H7 (cell line): ENCODE measurements around the gene TSPO. TPM values are rescaled to one million over a fixed set of nuclear protein-coding genes. Genes with fewer than 3 reads are reported as not detected.
A peak's percentile ranks its signal among the peaks of the same experiment; 100 is the strongest.

Experiments
- DNase-seq: peaks from one replicate; pipeline ENCODE4 v3.0.0; 2012
- H3K27me3 ChIP-seq: 2 replicates; pipeline ENCODE4 v1.6.0; 2011; ENCODE audit warnings: mild to moderate bottlenecking, low read length; ENCODE audit not compliant: control insufficient read depth, insufficient read depth
- H3K36me3 ChIP-seq: replicated peaks from 2 replicates; pipeline ENCODE4 v1.5.1; 2011; ENCODE audit warnings: low read length; ENCODE audit not compliant: control insufficient read depth, insufficient read depth
- H3K4me3 ChIP-seq: 2 replicates; pipeline ENCODE4 v1.5.1; 2011; ENCODE audit warnings: low read depth, mild to moderate bottlenecking, control low read depth, low read length, moderate library complexity; ENCODE audit not compliant: insufficient read depth
- total RNA-seq: library from RNA; depleted of rRNA; stranded (reverse); fragments of >200 nt; shearing (Covaris generic); gene quantifications from 2 replicates; pipeline ENCODE4 v1.2.3, GENCODE V29; 2014

TSPO gene
- total RNA-seq, 1 experiment from 2014 or later, result 39.4 TPM

DNA sequence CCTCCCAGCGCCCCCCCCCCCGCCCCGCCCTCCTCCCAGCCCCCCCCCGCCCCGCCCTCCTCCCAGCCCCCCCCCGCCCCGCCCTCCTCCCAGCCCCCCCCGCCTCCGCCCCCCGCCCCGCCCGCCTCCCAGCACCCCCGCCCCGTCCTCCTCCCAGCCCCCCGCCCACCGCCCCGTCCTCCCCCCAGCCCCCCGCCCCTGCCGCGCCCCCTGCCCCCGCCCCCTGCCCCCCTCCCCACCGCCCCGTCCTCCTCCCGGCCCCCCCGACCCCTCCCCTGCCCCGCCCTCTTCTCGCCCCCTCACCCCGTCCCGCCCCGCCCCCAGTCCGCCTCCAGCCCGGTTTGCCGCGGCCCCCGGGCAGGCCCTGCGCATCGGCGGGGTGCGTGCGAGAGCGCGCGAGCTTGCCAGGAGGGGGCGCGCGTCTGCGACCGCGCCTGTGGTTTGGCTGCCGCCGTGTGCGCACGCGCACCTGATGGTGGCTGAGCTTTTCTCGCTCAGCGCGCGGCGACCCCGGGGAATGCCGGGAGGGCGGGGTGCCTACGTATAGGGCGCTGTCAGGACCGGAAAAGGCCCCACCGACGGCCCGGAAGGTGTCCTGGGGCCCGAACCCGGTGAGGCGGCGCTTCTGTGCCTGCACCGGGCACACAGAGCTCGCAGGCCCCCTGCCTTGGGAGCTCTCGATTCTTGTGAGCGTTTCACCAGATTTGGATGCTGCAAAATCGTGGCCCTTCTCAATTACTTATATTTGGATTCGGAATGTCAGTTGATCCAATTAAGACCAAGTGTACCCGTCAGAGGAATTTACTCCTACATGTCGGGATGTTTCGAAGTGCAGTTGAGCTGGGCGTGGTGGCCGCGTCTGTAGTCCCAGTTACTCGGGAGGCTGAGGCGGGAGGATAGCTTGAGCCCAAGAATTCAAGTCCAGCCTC lies 36.1 kb downstream of the TSPO start:
- Histone ChIP-seq H3K27me3 (0 out of 2 replicates have a peak, but pooled peaks cover 3% of the 10 kb centered on the region), H3K36me3 (no peaks in the 10 kb centered on the region; the same call in none of the 2 replicates), H3K4me3 (peak overlapping the region; percentile 49)
- peak; percentile 100 for DNase-seq

DNA sequence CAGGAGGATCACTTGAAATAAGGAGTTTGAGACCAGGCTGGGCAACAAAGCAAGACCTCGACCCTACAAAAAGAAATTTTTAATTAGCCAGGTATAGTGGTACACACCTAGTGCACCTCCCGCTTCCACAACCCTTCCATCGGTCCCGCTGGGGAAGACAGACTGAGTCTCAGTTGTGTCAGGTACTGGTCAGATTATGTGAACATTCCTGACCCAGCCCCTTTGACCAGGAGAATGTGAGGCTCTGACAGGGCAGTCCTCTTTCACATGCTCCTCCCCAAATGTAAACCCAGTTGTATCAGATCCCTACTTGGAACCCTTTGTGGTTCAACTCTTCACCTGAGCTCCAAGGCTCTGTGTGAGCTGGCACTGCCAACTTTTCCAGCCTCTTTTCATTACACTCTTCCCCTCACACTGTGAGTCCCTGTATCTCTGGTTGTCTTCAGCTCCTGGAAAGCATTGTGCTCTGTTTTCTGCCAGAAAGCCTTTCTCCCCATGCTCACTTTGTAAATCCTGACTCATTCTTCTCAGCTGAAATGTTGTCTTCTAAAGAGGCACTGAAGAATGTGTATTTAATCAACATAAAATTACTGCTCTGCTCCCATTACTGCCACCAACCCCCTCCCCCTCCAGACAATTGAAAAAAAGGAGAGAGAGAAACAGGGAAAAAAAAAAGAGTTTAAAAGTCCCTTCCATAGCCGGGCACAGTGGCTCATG lies 37.6 kb downstream of the TSPO start:
- H3K27me3 ChIP-seq, result 0 out of 2 replicates have a peak, but pooled peaks cover 3% of the 10 kb centered on the region
- no peaks in the 10 kb centered on the region; the same call in 1 of the 2 replicates for H3K36me3 ChIP-seq
- DNase-seq, result no peak
- no peak overlapping the region for H3K4me3 ChIP-seq

DNA sequence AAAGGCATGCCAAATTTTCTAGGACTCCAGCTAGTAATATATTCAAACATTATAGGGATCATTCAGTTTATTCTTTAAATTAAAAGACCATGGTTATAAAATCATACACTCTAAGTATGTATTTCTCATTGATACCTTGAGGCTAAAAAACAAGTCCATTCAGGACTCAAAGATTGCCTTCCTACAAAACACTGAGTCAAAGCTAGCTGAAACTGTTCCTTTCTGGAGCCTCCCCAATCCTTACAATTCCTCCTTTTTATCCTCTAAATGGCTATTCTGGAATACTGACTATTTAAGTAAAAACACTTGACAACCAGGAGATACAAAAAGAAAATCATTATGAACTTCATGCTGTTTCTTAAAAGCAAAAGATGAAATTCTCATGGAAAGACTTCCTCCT lies 40.5 kb downstream of the TSPO start:
- Histone ChIP-seq H3K27me3 (no peaks in the 10 kb centered on the region), H3K36me3 (no peaks in the 10 kb centered on the region), H3K4me3 (no peak overlapping the region)
- DNase-seq, result no peak

DNA sequence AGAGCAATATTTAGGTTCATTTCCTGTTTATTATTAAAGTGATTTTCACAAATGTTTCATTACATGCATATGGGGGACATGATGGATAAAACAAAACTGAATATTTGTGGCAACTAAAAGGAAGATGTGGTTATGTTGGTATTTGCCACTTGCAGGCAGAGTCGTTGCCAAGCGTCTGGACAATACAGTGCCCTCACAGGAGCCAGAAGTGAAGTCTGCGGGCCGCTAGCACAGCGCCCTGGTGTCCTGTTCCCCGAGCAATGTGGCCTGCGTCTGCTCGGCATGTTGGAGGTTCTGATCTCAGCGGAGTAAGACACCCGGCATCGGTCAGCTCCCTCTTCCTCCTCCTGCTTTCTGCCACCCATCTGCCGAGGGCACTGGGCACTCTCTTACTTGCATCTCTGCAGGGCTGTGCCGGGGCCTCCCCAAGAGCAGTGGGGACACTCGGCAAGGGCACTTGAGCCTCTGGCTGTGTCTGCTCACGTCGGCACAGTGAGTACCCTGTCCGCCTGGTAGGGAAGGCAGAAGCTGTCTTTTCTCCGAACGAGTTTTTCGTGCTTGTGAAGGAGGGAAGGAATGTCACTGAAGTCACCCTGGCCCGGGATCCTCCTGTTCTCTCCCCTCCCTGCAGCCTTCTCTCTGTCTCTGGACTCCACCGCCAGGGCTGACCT lies 46.0 kb downstream of the TSPO start:
- H3K4me3 ChIP-seq, result no peak overlapping the region
- H3K36me3 ChIP-seq, result no peaks in the 10 kb centered on the region
- no peak for DNase-seq
- no peaks in the 10 kb centered on the region for H3K27me3 ChIP-seq

DNA sequence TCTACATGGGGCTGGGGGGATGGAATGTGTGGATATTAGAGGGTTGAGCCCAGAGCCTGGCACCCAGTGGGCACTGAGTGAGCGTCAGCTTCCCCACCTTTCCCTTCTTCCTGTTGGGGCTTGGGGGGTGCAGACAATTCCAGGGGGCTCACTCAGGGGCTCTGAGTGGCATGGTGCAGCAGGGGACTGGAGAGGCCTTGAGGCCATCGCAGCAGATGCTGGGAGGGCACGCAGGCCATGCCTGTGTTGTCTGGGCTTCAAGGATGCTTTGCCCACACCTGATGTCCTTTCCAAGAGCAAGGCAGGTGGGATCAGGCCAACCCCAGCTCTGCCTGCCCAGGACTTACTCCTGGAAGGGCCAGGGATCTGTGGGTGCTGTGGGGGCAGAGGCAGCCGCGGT lies 46.8 kb downstream of the TSPO start:
- DNase-seq, result no peak
- no peaks in the 10 kb centered on the region for H3K36me3 ChIP-seq
- no peak overlapping the region for H3K4me3 ChIP-seq

DNA sequence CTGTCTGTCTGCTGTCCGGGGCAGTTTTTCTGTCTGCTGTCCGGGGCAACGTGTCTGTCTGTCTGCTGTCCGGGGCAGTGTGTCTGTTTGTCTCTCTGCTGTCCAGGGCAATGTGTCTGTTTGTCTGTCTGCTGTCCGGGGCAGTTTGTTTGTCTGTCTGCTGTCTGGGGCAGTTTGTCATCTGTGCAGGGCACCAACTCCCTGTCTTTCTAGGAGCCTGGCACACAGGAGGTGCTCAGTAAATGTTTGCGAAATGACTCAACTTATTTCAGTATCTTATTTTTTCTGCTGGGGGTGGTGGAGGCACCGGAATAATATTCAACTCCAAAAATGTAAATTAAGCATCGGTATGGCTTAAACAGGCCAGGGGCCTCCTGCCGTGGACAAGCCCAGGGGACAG lies 47.6 kb downstream of the TSPO start:
- no peak for DNase-seq
- no peaks in the 10 kb centered on the region for H3K36me3 ChIP-seq
- H3K4me3 ChIP-seq, result no peak overlapping the region
- no peaks in the 10 kb centered on the region for H3K27me3 ChIP-seq

More for the DNA sequence above, 46.8 kb downstream of the TSPO start:
- H3K27me3 ChIP-seq, result no peaks in the 10 kb centered on the region

DNA sequence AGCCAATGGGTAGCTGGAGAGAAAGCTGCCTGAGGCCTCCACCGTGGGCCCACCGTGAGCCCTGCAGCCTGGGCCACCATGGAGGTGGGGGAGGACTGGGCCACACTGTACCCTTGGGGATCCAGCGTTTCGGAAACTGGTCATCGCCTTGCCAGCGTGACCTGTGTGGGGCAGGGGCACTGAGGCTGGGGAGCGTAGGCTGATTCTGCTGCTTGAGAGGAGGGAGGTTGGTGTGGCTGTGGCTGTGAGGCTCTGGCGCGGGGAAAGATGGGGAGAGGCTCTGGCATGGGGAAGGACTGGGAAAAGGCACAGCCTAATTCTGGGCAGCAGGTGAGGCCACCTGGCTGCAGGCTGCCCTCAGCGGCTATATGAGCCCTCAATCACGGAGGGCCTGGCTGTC lies 48.2 kb downstream of the TSPO start:
- Histone ChIP-seq H3K4me3 (no peak overlapping the region), H3K27me3 (no peaks in the 10 kb centered on the region), H3K36me3 (no peaks in the 10 kb centered on the region)
- DNase-seq, result no peak

DNA sequence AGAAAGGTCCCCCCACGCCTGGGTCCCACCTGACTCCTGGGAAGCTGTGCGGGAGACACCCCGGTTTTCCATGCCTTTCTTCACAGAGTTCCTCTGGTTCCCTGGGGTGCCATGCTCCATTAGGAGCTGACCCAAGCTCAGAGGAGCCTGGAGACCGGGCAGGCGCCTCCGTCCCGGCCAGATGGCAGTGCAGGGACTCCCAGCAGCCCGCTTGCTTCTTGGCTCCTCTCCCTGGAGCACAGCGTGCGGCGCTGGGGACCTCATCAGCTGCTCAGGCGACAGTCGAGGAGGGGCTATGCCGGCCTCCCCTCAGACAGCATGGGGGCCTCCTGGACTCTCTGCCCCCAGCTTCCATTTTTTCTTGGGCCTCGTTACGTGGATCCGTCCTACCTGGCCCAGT lies 48.7 kb downstream of the TSPO start:
- no peak for DNase-seq
- Histone ChIP-seq H3K4me3 (no peak overlapping the region), H3K27me3 (no peaks in the 10 kb centered on the region), H3K36me3 (no peaks in the 10 kb centered on the region)

DNA sequence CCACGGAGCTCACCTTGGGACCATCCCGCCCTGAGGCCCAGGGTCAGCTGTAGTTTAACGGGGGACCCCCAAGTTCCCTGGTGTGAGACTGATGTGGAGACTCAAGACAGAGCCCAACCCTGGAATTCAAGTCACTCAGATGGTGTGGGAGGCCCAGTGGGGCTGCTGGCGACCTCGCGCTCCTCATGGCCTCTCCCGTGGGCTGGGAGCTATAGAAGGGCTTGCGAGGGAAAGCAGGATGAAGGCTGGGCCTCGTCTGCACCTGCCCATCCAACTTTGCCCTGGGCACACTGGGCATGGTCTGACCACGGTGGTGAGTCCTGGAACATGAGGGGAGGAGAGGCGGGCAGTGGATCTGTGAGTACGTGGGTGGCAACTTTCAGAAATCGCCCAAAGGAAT lies 49.2 kb downstream of the TSPO start:
- no peak overlapping the region for H3K4me3 ChIP-seq
- H3K27me3 ChIP-seq, result no peaks in the 10 kb centered on the region
- no peak for DNase-seq
- no peaks in the 10 kb centered on the region for H3K36me3 ChIP-seq

DNA sequence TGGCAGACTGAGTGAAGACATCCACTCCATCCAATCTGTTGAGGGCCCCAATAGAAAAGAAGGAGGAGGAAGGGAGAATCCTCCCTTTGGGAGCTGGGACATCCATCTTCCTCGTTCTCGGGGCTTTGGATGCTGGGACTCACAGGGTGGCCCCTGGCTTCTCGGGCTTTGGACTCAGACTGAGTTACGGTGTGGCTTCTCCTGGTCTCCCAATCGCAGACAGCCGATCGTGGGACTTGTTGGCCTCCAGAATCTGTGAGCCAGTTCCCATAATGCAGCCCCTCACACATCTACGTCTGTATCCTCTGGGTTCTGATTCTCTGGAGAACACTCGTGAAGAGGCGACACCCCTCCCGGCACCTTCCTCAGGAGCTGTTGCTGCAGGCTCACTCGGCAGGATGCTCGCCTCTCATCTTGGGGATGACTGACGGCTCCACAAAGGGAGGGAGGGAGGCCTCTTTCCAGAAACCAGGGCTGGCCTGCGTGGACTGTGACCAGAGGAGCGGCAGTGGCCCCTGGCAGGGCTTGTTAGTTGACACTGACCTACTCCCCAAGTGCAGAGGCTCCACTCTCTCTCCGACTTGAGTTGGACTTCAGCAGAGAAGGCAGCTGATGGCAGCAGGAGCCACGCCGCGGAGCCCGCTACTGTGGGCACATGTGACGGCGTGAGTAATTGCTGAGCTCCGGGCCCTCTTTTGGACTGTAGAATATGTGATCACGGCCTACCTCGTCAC lies 50.3 kb downstream of the TSPO start:
- Histone ChIP-seq H3K4me3 (no peak overlapping the region), H3K27me3 (no peaks in the 10 kb centered on the region), H3K36me3 (no peaks in the 10 kb centered on the region)
- no peak for DNase-seq

DNA sequence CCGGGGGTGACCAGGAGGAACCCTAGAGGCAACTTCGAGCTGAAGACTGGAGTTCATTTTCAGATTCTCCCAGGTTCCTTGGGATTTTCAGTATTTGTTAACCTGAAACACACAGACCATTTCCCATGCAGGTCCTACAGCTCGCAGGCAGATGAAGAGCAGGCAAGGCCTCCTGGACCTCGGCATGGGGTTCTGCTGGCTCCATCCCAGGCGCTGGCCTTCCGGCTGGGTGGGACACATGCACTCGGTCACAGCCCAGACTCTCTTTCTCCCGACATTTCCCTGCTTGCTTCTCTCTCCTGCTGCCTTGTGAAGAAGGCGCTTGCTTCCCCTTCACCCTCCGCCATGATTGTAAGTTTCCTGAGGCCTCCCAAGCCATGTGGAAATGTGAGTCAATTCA lies 51.0 kb downstream of the TSPO start:
- no peaks in the 10 kb centered on the region for H3K36me3 ChIP-seq
- no peak overlapping the region for H3K4me3 ChIP-seq
- no peaks in the 10 kb centered on the region for H3K27me3 ChIP-seq
- no peak for DNase-seq

DNA sequence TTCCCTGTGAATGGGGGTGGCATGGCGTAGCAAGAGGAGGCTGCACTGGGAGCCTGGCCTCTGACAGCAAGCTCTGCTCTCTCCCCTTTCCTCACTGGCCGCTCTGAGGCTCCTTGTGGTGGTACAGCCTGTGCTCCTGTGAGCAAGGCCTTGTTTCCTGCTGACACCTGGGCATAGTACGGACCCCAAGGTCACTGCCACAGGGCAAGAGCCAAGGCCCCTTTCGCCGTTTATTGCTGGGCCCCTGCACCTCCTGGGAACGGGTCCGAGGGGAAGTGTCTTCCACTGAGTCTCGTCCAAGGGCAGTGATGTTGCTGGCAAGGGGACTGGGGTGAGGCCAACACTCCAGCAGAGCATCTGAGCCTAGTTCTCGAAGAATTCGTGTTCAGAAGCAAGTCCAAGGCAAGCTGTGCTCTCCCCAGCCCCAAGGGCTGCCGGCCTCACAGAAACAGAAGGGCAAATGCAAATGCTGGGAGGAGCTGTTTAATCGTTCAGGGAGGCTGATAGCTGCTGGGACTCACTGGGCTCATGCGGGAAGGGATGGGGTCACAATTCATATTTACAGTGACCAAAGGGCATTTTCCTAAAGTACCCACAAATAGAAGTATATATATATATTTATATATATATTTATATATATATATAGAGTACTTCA lies 51.5 kb downstream of the TSPO start:
- Histone ChIP-seq H3K4me3 (no peak overlapping the region), H3K36me3 (no peaks in the 10 kb centered on the region), H3K27me3 (no peaks in the 10 kb centered on the region)
- peak; percentile 73 for DNase-seq

DNA sequence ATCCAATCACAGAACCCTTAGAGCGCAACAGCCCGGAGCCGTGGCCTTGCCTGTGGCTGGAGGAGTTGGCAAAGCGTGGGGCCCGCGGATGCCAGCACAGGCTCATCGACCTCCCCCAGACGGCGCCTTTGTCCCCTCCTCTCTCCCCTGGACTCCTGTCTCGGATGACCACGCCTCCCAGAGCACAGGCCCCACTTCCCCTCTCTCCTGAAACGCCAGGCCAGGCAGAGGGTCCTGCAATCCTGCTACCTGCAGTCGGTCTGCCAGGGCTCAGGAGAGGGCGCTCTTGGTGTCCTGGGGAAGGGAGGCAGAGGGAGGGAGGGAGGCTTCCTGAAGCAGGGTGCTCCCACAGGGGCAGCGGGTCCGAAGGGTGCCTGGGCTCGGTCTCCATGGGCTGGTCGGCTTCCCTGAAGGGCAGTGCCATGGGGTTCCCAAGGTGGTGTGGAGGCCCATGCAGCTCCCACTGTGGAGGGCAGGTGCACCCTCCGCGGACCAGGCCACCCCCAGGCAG lies 52.2 kb downstream of the TSPO start:
- Histone ChIP-seq H3K36me3 (no peaks in the 10 kb centered on the region), H3K4me3 (no peak overlapping the region), H3K27me3 (no peaks in the 10 kb centered on the region)
- DNase-seq, result peak; percentile 94
